ENCODE data around the gene UNC5C. TPM values are rescaled to one million over a fixed set of nuclear protein-coding genes. Genes with fewer than 3 reads are reported as not detected.

Gene UNC5C
- total and polyA plus RNA-seq, 2 of the 8 experiments (the other 6 are each of a cell fraction or from before 2014, with no cell fraction given) = 0.30 to 1.3 TPM

- Histone ChIP-seq H2BK15ac (ENCODE audit: low read length) (no peak overlapping the region), H4K20me1 (replicated peaks in 1 of 2; ENCODE audit: control insufficient read depth in 1 of 2, insufficient read depth in 2 of 2, low read length in 2 of 2) (no peaks in the 10 kb centered on the region), H4K5ac (ENCODE audit: insufficient read length, low read depth, low read length) (no peak overlapping the region), H3K23ac (ENCODE audit: insufficient read length) (no peak overlapping the region), H3K79me2 (ENCODE audit: control insufficient read depth in 1 of 2, insufficient read depth in 2 of 2, low read length in 2 of 2) (no peaks in the 10 kb centered on the region), H2AFZ (ENCODE audit: low read length) (no peak overlapping the region), H3K18ac (ENCODE audit: extremely low read depth, low read length) (no peak overlapping the region), H3K36me3 (ENCODE audit: control insufficient read depth in 2 of 4, insufficient read depth in 4 of 4, low read length in 3 of 4) (no peaks in the 10 kb centered on the region), H3K56ac (replicated peaks; ENCODE audit: insufficient read length, low read depth, low read length) (no peak overlapping the region), H3K9ac (replicated peaks in 1 of 4; ENCODE audit: extremely low read depth in 1 of 4, low read depth in 3 of 4, low read length in 3 of 4) (no peak overlapping the region), H2BK12ac (ENCODE audit: low read depth, low read length) (no peak overlapping the region), H3K27ac (ENCODE audit: low read depth, low read length) (no peak overlapping the region), H3K4ac (replicated peaks; ENCODE audit: insufficient read length, low read depth, low read length) (no peak overlapping the region), H4K91ac (replicated peaks; ENCODE audit: insufficient read length, low read length) (no peak overlapping the region), H2BK5ac (ENCODE audit: low read depth, low read length) (no peak overlapping the region), H3K9me3 (ENCODE audit: insufficient read depth in 2 of 2, low read depth in 1 of 2, low read length in 1 of 2) (no peaks in the 10 kb centered on the region), H2BK120ac (replicated peaks; ENCODE audit: low read depth, low read length) (no peak overlapping the region), H3K14ac (ENCODE audit: insufficient read length) (no peak overlapping the region), H4K8ac (ENCODE audit: extremely low read depth, insufficient read depth, low read length) (no peak overlapping the region), H3K4me2 (ENCODE audit: insufficient read depth in 1 of 2, low read depth in 2 of 2, low read length in 2 of 2) (no peak overlapping the region), H3K4me3 (ENCODE audit: extremely low read depth in 1 of 4, insufficient read depth in 2 of 4, low read depth in 3 of 4, low read length in 4 of 4) (no peak overlapping the region), H2AK5ac (ENCODE audit: low read depth, low read length) (no peak overlapping the region), H3K4me1 (replicated peaks in 1 of 4; ENCODE audit: control insufficient read depth in 3 of 4, insufficient read depth in 4 of 4, low read length in 3 of 4) (no peaks in the 10 kb centered on the region), H3K79me1 (ENCODE audit: low read depth, low read length) (no peaks in the 10 kb centered on the region), H3K23me2 (ENCODE audit: low read depth, low read length) (no peaks in the 10 kb centered on the region), H2BK20ac (ENCODE audit: low read length) (no peak overlapping the region), H3K27me3 (replicated peaks in 1 of 4; ENCODE audit: control insufficient read depth in 3 of 4, extremely low read depth in 1 of 4, insufficient read depth in 3 of 4, low read length in 3 of 4) (no peaks in the 10 kb centered on the region)
- 91% methylated on average over 4 of the region's 4 CpGs; no CpG with 5 or more reads in 1 of the 2 experiments for WGBS, 2 experiments (ENCODE audit: extremely low coverage in 1 of 2, insufficient coverage in 1 of 2, insufficient read length in 1 of 2, insufficient replicate concordance in 2 of 2, low coverage in 1 of 2, low lambda C conversion rate in 2 of 2, missing lambda C conversion rate in 1 of 2)
- no peak for FAIRE-seq
- CTCF ChIA-PET (ENCODE audit: partially characterized antibody) = interaction anchor here (1.0 kb wide), 1 partner anchor 40 kb away, joined by 3 read pairs; no protein-coding TSS in a partner anchor
- DNase-seq (ENCODE audit: low read depth in 1 of 2, low spot score in 2 of 2) = no peak
- POLR2A ChIA-PET (ENCODE audit: partially characterized antibody) = no interaction called here
- TF ChIP-seq TAF7 (optimal IDR thresholded peaks at IDR 0.05; ENCODE audit: borderline replicate concordance, low read depth, low read length) (no peak), SRF (IDR thresholded peaks at IDR 0.05; ENCODE audit: low read depth, low read length) (no peak), BACH1 (IDR thresholded peaks at IDR 0.05; ENCODE audit: low read length) (no peak), JUND (IDR thresholded peaks at IDR 0.05; ENCODE audit: low read length) (no peak), TAF1 (IDR thresholded peaks at IDR 0.05; ENCODE audit: low read depth, low read length) (no peak), HDAC6 (IDR thresholded peaks at IDR 0.05; ENCODE audit: low read depth, low read length) (no peak), CBX5 (IDR thresholded peaks at IDR 0.05; ENCODE audit: low read depth, low read length) (no peak), BCL11A (IDR thresholded peaks at IDR 0.05; ENCODE audit: low read depth in 2 of 2, low read length in 2 of 2) (no peak), ATF3 (IDR thresholded peaks at IDR 0.05; ENCODE audit: insufficient read depth, low read depth, low read length) (no peak), CEBPB (IDR thresholded peaks at IDR 0.05; ENCODE audit: low read depth, low read length) (no peak), GTF2F1 (IDR thresholded peaks at IDR 0.05; ENCODE audit: borderline replicate concordance, low read depth, low read length) (no peak), TBP (IDR thresholded peaks at IDR 0.05; ENCODE audit: low read depth, low read length) (no peak), POLR2A (IDR thresholded peaks at IDR 0.05; ENCODE audit: control extremely low read depth in 1 of 2, low read depth in 2 of 2, low read length in 2 of 2) (no peak)
- TF ChIP-seq, protein P1, sequence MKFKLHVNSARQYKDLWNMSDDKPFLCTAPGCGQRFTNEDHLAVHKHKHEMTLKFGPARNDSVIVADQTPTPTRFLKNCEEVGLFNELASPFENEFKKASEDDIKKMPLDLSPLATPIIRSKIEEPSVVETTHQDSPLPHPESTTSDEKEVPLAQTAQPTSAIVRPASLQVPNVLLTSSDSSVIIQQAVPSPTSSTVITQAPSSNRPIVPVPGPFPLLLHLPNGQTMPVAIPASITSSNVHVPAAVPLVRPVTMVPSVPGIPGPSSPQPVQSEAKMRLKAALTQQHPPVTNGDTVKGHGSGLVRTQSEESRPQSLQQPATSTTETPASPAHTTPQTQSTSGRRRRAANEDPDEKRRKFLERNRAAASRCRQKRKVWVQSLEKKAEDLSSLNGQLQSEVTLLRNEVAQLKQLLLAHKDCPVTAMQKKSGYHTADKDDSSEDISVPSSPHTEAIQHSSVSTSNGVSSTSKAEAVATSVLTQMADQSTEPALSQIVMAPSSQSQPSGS (IDR thresholded peaks at IDR 0.05; ENCODE audit: low read length) = no peak
These were observed 126.9 kb downstream of the UNC5C start for GRCh38 chr4:95421869-95422268.
